HL-60 (cell line): ENCODE measurements around the gene LDB3.

Experiments used
- CTCF ChIP-seq: IDR thresholded peaks from one replicate; pipeline ENCODE4 v1.5.1; 2011; ENCODE audit warnings: low read length, control low read depth, inconsistent platforms; ENCODE audit not compliant: insufficient read depth
- POLR2AphosphoS5 ChIP-seq: IDR thresholded peaks from 2 replicates; pipeline ENCODE4 v1.6.1; 2012; ENCODE audit warnings: low read depth
- TF ChIP-seq, protein P1 (sequence below): IDR thresholded peaks from 2 replicates; pipeline ENCODE4 v1.6.1; 2012; ENCODE audit warnings: low read depth; ENCODE audit not compliant: insufficient replicate concordance

- TF ChIP-seq CTCF, result no peak
- no peak for TF ChIP-seq POLR2AphosphoS5
- TF ChIP-seq, protein P1, sequence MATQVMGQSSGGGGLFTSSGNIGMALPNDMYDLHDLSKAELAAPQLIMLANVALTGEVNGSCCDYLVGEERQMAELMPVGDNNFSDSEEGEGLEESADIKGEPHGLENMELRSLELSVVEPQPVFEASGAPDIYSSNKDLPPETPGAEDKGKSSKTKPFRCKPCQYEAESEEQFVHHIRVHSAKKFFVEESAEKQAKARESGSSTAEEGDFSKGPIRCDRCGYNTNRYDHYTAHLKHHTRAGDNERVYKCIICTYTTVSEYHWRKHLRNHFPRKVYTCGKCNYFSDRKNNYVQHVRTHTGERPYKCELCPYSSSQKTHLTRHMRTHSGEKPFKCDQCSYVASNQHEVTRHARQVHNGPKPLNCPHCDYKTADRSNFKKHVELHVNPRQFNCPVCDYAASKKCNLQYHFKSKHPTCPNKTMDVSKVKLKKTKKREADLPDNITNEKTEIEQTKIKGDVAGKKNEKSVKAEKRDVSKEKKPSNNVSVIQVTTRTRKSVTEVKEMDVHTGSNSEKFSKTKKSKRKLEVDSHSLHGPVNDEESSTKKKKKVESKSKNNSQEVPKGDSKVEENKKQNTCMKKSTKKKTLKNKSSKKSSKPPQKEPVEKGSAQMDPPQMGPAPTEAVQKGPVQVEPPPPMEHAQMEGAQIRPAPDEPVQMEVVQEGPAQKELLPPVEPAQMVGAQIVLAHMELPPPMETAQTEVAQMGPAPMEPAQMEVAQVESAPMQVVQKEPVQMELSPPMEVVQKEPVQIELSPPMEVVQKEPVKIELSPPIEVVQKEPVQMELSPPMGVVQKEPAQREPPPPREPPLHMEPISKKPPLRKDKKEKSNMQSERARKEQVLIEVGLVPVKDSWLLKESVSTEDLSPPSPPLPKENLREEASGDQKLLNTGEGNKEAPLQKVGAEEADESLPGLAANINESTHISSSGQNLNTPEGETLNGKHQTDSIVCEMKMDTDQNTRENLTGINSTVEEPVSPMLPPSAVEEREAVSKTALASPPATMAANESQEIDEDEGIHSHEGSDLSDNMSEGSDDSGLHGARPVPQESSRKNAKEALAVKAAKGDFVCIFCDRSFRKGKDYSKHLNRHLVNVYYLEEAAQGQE, result no peak
Measured at GRCh38 chr10:86706977-86707376, 38.7 kb downstream of the LDB3 start.
